Measurements from ENCODE around the gene VENTX. TPM values are rescaled to one million over a fixed set of nuclear protein-coding genes. Genes with fewer than 3 reads are reported as not detected.

The VENTX gene
- polyA plus RNA-seq, 3 donors: 1.4 to 56.0 (median 1.6) TPM

DNA sequence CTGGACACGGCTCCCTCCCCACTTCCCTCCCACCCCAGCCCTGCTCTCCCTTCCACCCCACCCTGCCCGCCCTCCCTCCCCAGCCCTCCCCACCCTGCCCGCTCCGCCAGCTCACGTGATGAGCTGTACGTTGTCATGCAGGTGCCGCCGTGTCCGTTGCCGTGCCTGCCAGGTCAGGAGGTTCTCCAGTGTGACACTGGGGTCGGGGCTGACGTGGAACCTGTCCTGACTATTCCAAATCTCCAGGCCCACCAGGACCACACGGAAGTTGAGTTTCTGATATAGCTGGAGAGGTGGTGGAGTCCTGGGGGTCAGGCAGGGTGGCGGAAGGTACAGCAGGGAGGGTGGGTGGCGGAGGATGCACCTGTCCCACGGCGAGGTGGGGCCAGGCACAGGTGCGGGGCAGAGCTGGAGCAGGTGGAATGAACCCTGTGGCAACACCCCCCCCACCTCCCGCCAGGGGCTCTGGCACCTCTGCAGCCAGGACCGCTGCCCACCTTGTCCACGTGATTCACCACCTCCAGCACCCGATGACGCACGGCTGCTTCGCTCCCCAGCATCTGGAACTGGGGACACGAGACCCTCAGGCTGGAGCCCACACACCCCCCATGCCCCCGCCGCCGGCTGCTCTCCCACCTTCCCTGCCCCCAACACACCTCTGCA, 34.8 kb downstream of the VENTX start:
- H3K27me3 Mint-ChIP-seq (ENCODE audit: low read depth in 3 of 3): peaks cover 0 to 18% (median 2%) of the 10 kb centered on the region in 3 donors
- Histone ChIP-seq H3K4me2 (replicated peaks; ENCODE audit: extremely low read depth, low read length, poor library complexity, severe bottlenecking) (no peak overlapping the region), H4K20me1 (ENCODE audit: insufficient read depth, low read length) (peaks cover 81% of the 10 kb centered on the region), H3K9me3 (replicated peaks in 1 of 2; ENCODE audit: control insufficient read depth in 1 of 2, insufficient read depth in 1 of 2, low read length in 2 of 2) (no peaks in the 10 kb centered on the region), H3K36me3 (replicated peaks in 1 of 2; ENCODE audit: control insufficient read depth in 1 of 2, insufficient read depth in 2 of 2, low read length in 2 of 2) (peaks cover 61 to 64% of the 10 kb centered on the region in 2 donors), H3K9ac (ENCODE audit: insufficient read depth, low read length, poor library complexity, severe bottlenecking) (no peak overlapping the region), H3K27me3 (ENCODE audit: control insufficient read depth in 2 of 2, insufficient read depth in 2 of 2, low read length in 2 of 2) (no peaks in the 10 kb centered on the region), H2AFZ (ENCODE audit: insufficient read depth, low read depth, low read length, poor library complexity, severe bottlenecking) (no peak overlapping the region), H3K4me3 (replicated peaks in 1 of 3; ENCODE audit: low read depth in 2 of 3, low read length in 3 of 3) (no peak overlapping the region), H3K27ac (ENCODE audit: low read depth in 1 of 2, low read length in 2 of 2) (no peak overlapping the region), H3K79me2 (ENCODE audit: insufficient read depth, low read length) (peaks cover 35% of the 10 kb centered on the region), H3K4me1 (ENCODE audit: control insufficient read depth in 1 of 2, insufficient read depth in 2 of 2, low read length in 2 of 2) (peaks cover 33 to 41% of the 10 kb centered on the region in 2 donors)
- WGBS (ENCODE audit: insufficient coverage): 91% methylated on average over 18 of the region's 29 CpGs
- H3K27ac Mint-ChIP-seq: peak overlapping the region in 2 of 7 donors; percentile 43 to 58
- peaks cover 19% of the 10 kb centered on the region for H3K4me1 Mint-ChIP-seq
- TF ChIP-seq, protein P1, sequence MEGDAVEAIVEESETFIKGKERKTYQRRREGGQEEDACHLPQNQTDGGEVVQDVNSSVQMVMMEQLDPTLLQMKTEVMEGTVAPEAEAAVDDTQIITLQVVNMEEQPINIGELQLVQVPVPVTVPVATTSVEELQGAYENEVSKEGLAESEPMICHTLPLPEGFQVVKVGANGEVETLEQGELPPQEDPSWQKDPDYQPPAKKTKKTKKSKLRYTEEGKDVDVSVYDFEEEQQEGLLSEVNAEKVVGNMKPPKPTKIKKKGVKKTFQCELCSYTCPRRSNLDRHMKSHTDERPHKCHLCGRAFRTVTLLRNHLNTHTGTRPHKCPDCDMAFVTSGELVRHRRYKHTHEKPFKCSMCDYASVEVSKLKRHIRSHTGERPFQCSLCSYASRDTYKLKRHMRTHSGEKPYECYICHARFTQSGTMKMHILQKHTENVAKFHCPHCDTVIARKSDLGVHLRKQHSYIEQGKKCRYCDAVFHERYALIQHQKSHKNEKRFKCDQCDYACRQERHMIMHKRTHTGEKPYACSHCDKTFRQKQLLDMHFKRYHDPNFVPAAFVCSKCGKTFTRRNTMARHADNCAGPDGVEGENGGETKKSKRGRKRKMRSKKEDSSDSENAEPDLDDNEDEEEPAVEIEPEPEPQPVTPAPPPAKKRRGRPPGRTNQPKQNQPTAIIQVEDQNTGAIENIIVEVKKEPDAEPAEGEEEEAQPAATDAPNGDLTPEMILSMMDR (IDR thresholded peaks at IDR 0.05): no peak
- intact Hi-C loops (cut with micrococcal nuclease): no loop called here
- peak overlapping the region in 1 of 2 donors; percentile 42 for H3K4me3 Mint-ChIP-seq
- DNase-seq: no peak
- H3K9me3 Mint-ChIP-seq: peaks cover 0 to 2% (median 0%) of the 10 kb centered on the region in 7 donors
- H3K36me3 Mint-ChIP-seq: peaks cover 37 to 54% of the 10 kb centered on the region in 2 donors

GRCh38 chr10:133272964-133273420, 35.3 kb downstream of the VENTX start:
- TF ChIP-seq, protein P1 (IDR thresholded peaks at IDR 0.05): no peak
- Histone ChIP-seq H4K20me1 (ENCODE audit: insufficient read depth, low read length) (peaks cover 75% of the 10 kb centered on the region), H3K27me3 (ENCODE audit: control insufficient read depth in 2 of 2, insufficient read depth in 2 of 2, low read length in 2 of 2) (no peaks in the 10 kb centered on the region), H3K27ac (ENCODE audit: low read depth in 1 of 2, low read length in 2 of 2) (no peak overlapping the region), H3K79me2 (ENCODE audit: insufficient read depth, low read length) (peaks cover 36% of the 10 kb centered on the region), H2AFZ (ENCODE audit: insufficient read depth, low read depth, low read length, poor library complexity, severe bottlenecking) (no peak overlapping the region), H3K9ac (ENCODE audit: insufficient read depth, low read length, poor library complexity, severe bottlenecking) (no peak overlapping the region), H3K4me1 (ENCODE audit: control insufficient read depth in 1 of 2, insufficient read depth in 2 of 2, low read length in 2 of 2) (peaks cover 39 to 46% of the 10 kb centered on the region in 2 donors), H3K36me3 (replicated peaks in 1 of 2; ENCODE audit: control insufficient read depth in 1 of 2, insufficient read depth in 2 of 2, low read length in 2 of 2) (peaks cover 58 to 59% of the 10 kb centered on the region in 2 donors), H3K4me2 (replicated peaks; ENCODE audit: extremely low read depth, low read length, poor library complexity, severe bottlenecking) (no peak overlapping the region), H3K9me3 (replicated peaks in 1 of 2; ENCODE audit: control insufficient read depth in 1 of 2, insufficient read depth in 1 of 2, low read length in 2 of 2) (no peaks in the 10 kb centered on the region), H3K4me3 (replicated peaks in 1 of 3; ENCODE audit: low read depth in 2 of 3, low read length in 3 of 3) (no peak overlapping the region)
- H3K4me1 Mint-ChIP-seq: peaks cover 24% of the 10 kb centered on the region
- H3K36me3 Mint-ChIP-seq: peaks cover 37 to 48% of the 10 kb centered on the region in 2 donors
- WGBS (ENCODE audit: insufficient coverage): 96% methylated on average over 25 of the region's 25 CpGs
- H3K27ac Mint-ChIP-seq: no peak overlapping the region
- no peak for DNase-seq
- H3K4me3 Mint-ChIP-seq: no peak overlapping the region
- intact Hi-C loops (cut with micrococcal nuclease): no loop called here
- H3K9me3 Mint-ChIP-seq: peaks cover 0 to 2% (median 0%) of the 10 kb centered on the region in 7 donors
- peaks cover 0 to 18% (median 2%) of the 10 kb centered on the region in 3 donors for H3K27me3 Mint-ChIP-seq (ENCODE audit: low read depth in 3 of 3)
